Neuron (in vitro differentiated cells): ENCODE results near the gene AP3D1.

Experiments
- H2AFZ ChIP-seq: one replicate; pipeline ENCODE4 v1.6.1; 2013; ENCODE audit warnings: low read depth, mild to moderate bottlenecking, inconsistent platforms, low read length, moderate library complexity
- H3K27me3 ChIP-seq: one replicate; pipeline ENCODE4 v1.6.1; 2013; ENCODE audit warnings: low read length; ENCODE audit not compliant: insufficient read depth
- H3K36me3 ChIP-seq: one replicate; pipeline ENCODE4 v1.6.1; 2013; ENCODE audit warnings: low read length; ENCODE audit not compliant: insufficient read depth
- H3K4me1 ChIP-seq: one replicate; pipeline ENCODE4 v1.6.1; 2013; ENCODE audit warnings: low read length; ENCODE audit not compliant: insufficient read depth
- H3K4me3 ChIP-seq: 2 replicates; pipeline ENCODE4 v1.5.1; 2013; ENCODE audit warnings: mild to moderate bottlenecking, low read length, moderate library complexity
- H3K9me3 ChIP-seq: one replicate; pipeline ENCODE4 v1.6.1; 2013; ENCODE audit warnings: low read length

The AP3D1 gene

DNA sequence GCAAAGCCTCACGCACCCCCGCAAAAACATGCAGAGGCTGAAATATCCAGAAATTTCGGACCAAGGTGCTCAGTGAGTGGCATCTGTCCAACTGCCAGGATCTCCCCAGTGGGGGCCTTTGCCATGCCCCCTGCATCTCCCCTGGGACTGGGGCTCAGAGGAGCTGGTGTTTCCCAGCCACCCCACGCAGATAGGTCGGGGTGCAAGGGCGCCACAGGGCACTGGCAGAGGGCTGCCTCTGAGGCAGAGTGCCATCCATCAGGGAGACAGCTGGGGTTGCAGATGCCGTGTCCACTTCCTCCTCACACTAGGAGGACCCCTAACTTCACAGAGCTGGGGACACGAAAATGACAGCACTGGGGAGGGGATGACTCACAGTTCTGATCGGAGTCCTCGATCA, 28.4 kb downstream of the AP3D1 start:
- no peak overlapping the region for H2AFZ ChIP-seq
- H3K4me1 ChIP-seq: no peaks in the 10 kb centered on the region
- H3K4me3 ChIP-seq: no peak overlapping the region
- peaks cover 77% of the 10 kb centered on the region for H3K36me3 ChIP-seq
- H3K27me3 ChIP-seq: no peaks in the 10 kb centered on the region
- no peaks in the 10 kb centered on the region for H3K9me3 ChIP-seq

DNA sequence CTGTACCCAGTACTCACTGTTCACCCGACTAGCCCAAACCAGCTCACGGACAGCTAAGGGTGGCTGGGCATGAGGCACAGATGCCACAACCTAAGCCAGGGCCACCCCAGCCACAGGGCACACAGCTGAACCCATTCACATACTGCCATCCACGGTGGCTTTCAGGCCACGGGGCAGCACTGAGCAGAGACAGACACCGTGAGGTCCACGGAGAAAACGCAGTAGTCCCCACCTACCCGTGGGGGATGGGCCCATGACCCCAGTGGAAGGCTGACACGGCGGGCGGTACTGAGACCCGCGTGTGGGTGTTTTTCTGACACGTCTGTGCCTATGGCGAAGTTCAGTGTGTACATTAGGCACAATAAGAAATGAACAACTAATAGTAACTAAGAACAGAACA, 29.1 kb downstream of the AP3D1 start:
- no peak overlapping the region for H3K4me3 ChIP-seq
- no peak overlapping the region for H2AFZ ChIP-seq
- no peaks in the 10 kb centered on the region for H3K9me3 ChIP-seq
- peaks cover 77% of the 10 kb centered on the region for H3K36me3 ChIP-seq
- no peaks in the 10 kb centered on the region for H3K4me1 ChIP-seq
- no peaks in the 10 kb centered on the region for H3K27me3 ChIP-seq

- H2AFZ ChIP-seq: no peak overlapping the region
- H3K36me3 ChIP-seq: peaks cover 78% of the 10 kb centered on the region
- H3K4me3 ChIP-seq: no peak overlapping the region
- no peaks in the 10 kb centered on the region for H3K27me3 ChIP-seq
- no peaks in the 10 kb centered on the region for H3K9me3 ChIP-seq
- no peaks in the 10 kb centered on the region for H3K4me1 ChIP-seq
Measured at GRCh38 chr19:2121416-2122051, 29.8 kb downstream of the AP3D1 start.

- H3K27me3 ChIP-seq: no peaks in the 10 kb centered on the region
- H3K4me3 ChIP-seq: no peak overlapping the region
- no peak overlapping the region for H2AFZ ChIP-seq
- no peaks in the 10 kb centered on the region for H3K9me3 ChIP-seq
- no peaks in the 10 kb centered on the region for H3K4me1 ChIP-seq
- H3K36me3 ChIP-seq: peaks cover 82% of the 10 kb centered on the region
Measured at GRCh38 chr19:2120821-2121220, 30.5 kb downstream of the AP3D1 start.

DNA sequence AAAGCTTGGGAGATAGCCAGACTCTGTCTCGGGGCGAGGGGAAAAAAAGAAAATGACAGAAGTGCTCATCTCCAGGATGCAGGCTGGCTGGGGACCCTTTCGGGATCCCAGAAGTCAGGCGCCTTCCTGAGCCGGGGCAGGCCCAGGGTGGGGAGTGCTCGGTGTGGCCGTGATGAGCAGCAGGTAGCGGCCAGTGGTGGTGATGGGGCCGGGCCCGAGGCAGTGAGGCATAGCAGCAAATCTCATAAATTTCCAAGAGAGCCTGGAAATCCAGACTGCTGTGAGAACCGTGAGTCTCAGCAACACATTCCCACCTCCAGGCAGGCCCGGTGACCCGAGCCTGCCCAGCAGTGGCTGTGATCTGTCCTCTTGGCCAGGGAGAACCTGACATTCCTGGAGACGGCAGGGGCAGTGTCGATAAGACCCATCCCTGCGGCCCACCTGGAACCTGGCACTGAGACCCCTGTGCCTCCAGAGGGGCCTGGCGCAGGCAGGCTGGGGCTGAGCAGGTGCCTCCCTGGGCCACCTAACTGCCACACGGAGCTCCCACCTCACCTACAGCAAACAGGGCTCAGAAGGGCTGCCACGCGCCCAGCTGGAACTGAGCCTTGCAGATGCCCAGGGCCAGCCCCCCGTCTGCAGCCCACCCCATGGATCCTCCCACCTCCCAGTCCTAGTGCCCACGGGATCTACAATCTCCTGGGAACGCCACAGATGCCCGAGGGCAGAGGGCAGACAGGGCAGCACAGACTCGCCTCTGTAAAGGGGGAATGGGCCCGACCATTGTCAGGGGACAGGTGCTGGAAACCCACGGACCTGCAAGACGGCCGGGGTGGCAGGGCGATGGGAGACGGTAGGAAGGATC, 31.2 kb downstream of the AP3D1 start:
- peaks cover 87% of the 10 kb centered on the region for H3K36me3 ChIP-seq
- H3K27me3 ChIP-seq: no peaks in the 10 kb centered on the region
- no peak overlapping the region for H3K4me3 ChIP-seq
- H2AFZ ChIP-seq: no peak overlapping the region
- no peaks in the 10 kb centered on the region for H3K4me1 ChIP-seq
- no peaks in the 10 kb centered on the region for H3K9me3 ChIP-seq

DNA sequence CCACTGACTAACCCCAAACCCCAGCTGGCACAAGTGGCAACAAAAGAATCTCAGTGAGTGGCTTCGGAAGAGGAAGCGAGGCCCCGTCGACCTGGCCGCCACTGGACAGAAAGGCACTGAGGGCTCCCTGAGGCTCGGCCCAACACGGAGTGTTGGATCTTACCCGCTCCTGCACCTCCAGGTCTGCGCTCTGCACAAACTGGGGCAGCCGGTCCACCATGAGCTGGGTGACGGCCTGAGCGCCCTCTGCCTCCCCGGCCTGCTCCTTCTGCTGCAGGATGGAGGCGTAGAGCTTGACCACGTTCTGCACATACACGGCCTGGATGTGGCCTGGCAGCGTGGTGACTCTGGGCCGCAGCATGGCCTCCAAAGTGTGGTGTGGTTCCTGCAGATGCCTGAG, 32.9 kb downstream of the AP3D1 start:
- Histone ChIP-seq H2AFZ (no peak overlapping the region), H3K9me3 (no peaks in the 10 kb centered on the region), H3K4me3 (no peak overlapping the region), H3K36me3 (peaks cover 93% of the 10 kb centered on the region), H3K27me3 (no peaks in the 10 kb centered on the region), H3K4me1 (no peaks in the 10 kb centered on the region)

DNA sequence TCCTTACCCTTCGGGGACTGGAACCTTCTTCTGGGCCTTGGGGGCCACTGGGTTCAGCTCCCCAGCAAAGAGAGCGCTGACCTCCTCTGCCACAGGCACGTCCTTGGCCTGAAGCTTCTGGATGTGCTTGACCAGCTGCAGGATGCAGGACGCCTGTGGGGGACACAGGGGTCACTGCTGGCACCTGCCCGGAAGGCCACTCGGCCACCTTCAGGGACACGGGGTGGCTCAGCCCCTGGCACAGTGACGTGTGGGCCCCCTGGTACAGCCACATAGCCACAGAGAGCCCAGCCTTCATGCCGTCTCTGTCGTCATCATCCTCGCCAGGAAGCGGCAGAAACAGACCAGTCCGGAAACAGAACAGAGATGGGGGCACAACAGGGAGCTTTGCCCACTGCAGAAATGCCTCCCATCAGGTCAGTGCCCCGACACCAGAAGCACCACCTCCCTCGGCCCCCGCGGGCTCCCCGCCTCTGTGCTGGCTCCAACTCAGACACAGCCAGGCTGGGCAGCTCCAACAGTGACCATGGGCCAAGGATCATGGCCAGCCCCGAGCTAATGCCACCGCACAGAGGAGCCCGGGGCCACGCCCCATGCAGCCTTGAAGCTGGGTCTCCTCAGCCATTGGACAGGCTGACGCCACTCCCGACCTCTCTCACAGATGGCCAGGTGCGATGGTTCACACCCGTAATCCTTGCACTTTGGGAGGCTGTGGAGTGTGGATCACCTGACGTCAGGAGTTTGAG, 34.0 kb downstream of the AP3D1 start:
- Histone ChIP-seq H3K36me3 (peaks cover 91% of the 10 kb centered on the region), H2AFZ (no peak overlapping the region), H3K9me3 (no peaks in the 10 kb centered on the region), H3K4me3 (no peak overlapping the region), H3K27me3 (no peaks in the 10 kb centered on the region), H3K4me1 (no peaks in the 10 kb centered on the region)

DNA sequence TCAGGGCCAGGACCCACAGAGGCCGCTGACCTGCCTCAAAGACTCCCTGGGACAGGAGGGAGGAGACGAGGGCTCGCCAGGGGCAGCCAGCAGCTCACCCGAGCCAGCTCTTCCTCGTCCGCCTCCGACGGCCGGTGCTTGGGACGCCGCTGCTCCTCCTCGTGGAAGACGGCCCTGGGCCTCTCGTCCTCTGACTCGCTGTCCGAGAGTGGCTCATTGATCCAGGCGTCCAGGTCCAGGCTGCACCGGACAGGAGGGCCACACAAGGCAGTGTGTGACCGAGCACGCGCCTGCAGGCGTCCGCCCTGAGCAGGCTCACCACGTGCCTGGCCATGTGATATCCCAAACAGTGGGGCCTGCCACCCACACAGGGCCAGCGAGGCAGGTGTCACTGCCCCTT, 34.9 kb downstream of the AP3D1 start:
- H3K4me1 ChIP-seq: no peaks in the 10 kb centered on the region
- no peaks in the 10 kb centered on the region for H3K9me3 ChIP-seq
- no peak overlapping the region for H3K4me3 ChIP-seq
- no peaks in the 10 kb centered on the region for H3K27me3 ChIP-seq
- H2AFZ ChIP-seq: no peak overlapping the region
- H3K36me3 ChIP-seq: peaks cover 91% of the 10 kb centered on the region

DNA sequence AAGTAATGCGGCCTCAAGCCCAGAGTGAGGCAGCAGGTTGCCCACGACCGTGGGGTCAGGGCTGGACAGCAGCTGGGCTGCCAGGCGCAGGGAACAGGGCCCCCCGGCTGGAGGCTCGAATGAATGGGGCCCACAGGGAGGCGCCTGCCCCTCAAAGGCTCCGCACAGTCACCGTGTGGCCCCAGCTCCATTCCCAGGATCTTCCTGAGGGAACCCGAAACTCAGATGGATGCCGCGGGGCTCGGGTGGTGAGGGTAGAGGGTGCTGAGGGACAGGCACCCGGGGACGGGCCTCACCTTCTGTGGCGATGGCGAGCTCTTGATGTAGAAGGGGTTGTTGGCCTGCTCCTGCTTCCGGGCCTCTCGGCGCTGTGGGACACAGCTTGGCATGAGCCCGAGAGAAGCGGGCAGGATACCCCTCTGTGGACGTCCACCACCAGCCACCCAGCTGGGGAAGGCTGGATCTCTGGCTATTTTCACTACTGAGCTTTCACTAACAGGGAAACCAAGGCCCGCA, 35.4 kb downstream of the AP3D1 start:
- H3K36me3 ChIP-seq: peaks cover 91% of the 10 kb centered on the region
- no peak overlapping the region for H2AFZ ChIP-seq
- H3K27me3 ChIP-seq: no peaks in the 10 kb centered on the region
- H3K4me3 ChIP-seq: no peak overlapping the region
- no peaks in the 10 kb centered on the region for H3K9me3 ChIP-seq
- H3K4me1 ChIP-seq: no peaks in the 10 kb centered on the region

GRCh38 chr19:2115324-2115723, 36.0 kb downstream of the AP3D1 start:
- Histone ChIP-seq H3K27me3 (no peaks in the 10 kb centered on the region), H3K4me1 (no peaks in the 10 kb centered on the region), H2AFZ (no peak overlapping the region), H3K36me3 (peaks cover 91% of the 10 kb centered on the region), H3K9me3 (no peaks in the 10 kb centered on the region), H3K4me3 (no peak overlapping the region)

- Histone ChIP-seq H3K36me3 (peaks cover 91% of the 10 kb centered on the region), H3K4me1 (no peaks in the 10 kb centered on the region), H3K4me3 (no peak overlapping the region), H3K27me3 (no peaks in the 10 kb centered on the region), H3K9me3 (no peaks in the 10 kb centered on the region), H2AFZ (no peak overlapping the region)
Measured at GRCh38 chr19:2114821-2115220, 36.5 kb downstream of the AP3D1 start.

- no peaks in the 10 kb centered on the region for H3K9me3 ChIP-seq
- H3K4me1 ChIP-seq: no peaks in the 10 kb centered on the region
- no peaks in the 10 kb centered on the region for H3K27me3 ChIP-seq
- peaks cover 97% of the 10 kb centered on the region for H3K36me3 ChIP-seq
- H3K4me3 ChIP-seq: no peak overlapping the region
- no peak overlapping the region for H2AFZ ChIP-seq
Measured at GRCh38 chr19:2114218-2114617, 37.1 kb downstream of the AP3D1 start.
